ENCODE measurements around the gene QKI.
"Not testable (repeated sequence)": the region's sequence is repeated elsewhere in the genome, so short reads cannot be mapped to it uniquely, and the experiment has no call there.

QKI gene

DNA sequence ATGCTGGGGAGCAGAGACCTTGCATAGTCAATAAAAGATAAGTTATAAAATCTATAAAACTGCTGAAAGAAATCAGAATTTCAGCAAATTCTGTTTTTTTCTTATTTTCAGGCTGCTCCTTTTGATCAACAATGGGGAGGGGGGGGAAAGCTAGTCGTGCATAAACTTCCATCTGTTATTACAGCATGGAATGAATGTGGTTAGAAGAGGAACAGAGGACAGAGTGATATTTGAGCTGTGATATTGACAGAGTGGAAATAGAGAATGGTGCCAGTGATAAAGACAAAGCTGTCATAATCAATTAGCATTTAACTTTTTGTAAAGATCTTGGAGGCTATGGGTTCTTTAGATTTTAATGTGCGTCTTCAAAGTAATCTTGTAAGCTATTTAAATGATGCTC lies 43.4 kb upstream of the QKI start:
- DNase-seq (ENCODE audit: extremely low read depth, low read depth), result no peak

GRCh38 chr6:163373240-163373639 lies 41.3 kb upstream of the QKI start:
- TF ChIP-seq, protein P1, sequence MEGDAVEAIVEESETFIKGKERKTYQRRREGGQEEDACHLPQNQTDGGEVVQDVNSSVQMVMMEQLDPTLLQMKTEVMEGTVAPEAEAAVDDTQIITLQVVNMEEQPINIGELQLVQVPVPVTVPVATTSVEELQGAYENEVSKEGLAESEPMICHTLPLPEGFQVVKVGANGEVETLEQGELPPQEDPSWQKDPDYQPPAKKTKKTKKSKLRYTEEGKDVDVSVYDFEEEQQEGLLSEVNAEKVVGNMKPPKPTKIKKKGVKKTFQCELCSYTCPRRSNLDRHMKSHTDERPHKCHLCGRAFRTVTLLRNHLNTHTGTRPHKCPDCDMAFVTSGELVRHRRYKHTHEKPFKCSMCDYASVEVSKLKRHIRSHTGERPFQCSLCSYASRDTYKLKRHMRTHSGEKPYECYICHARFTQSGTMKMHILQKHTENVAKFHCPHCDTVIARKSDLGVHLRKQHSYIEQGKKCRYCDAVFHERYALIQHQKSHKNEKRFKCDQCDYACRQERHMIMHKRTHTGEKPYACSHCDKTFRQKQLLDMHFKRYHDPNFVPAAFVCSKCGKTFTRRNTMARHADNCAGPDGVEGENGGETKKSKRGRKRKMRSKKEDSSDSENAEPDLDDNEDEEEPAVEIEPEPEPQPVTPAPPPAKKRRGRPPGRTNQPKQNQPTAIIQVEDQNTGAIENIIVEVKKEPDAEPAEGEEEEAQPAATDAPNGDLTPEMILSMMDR (IDR thresholded peaks at IDR 0.05; ENCODE audit: low read depth, low read length), result no peak
- DNase-seq (ENCODE audit: extremely low read depth, low read depth), result no peak

More for the DNA sequence above, 43.4 kb upstream of the QKI start:
- TF ChIP-seq, protein P1 (IDR thresholded peaks at IDR 0.05; ENCODE audit: low read depth, low read length), result no peak

GRCh38 chr6:163375361-163375760 lies 39.2 kb upstream of the QKI start:
- TF ChIP-seq, protein P1 (IDR thresholded peaks at IDR 0.05; ENCODE audit: low read depth, low read length), result no peak
- DNase-seq (ENCODE audit: extremely low read depth, low read depth), result no peak

DNA sequence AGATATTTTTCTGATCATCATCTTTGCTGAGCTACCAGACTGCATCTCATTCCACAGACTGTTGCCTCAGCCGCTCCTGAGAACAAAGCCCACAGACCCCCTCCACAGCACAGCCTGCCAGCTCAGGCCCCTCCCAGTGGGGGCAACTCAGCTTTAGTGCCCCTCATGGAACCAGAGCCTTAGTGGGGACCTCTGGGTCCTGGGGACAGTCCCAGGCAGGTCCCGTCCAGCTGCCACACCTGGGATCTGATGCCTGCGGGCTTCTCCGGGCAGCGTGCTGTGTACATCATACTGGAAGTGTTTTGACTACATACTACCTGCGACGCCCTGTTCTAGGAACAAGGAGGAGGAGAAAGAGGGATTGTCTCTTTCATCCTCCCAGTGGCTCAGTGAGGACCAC lies 38.3 kb upstream of the QKI start:
- TF ChIP-seq, protein P1 (IDR thresholded peaks at IDR 0.05; ENCODE audit: low read depth, low read length), result no peak
- no peak for DNase-seq (ENCODE audit: extremely low read depth, low read depth)

- TF ChIP-seq, protein P1 (IDR thresholded peaks at IDR 0.05; ENCODE audit: low read depth, low read length), result no peak
- no peak for DNase-seq (ENCODE audit: extremely low read depth, low read depth)
Observed at GRCh38 chr6:163377561-163377960, 37.0 kb upstream of the QKI start.

DNA sequence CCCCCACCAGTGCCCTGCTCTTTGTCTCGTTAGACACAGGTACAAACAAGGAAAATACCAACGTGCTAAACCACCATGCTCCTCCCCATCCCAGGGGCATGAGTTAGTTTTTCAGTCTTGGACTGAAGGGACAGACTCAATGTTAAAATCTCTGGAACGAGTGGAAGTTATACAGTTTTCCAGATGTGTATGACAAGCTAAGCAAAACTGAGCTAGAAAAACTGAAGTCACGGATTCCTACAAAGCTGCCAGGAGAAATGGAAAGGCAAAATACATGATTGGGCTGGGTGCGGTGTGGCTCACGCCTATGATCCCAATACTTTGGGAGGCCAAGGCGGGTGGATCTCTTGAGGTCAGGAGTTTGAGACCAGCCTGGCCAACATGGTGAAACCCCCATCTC lies 34.3 kb upstream of the QKI start:
- TF ChIP-seq, protein P1 (IDR thresholded peaks at IDR 0.05; ENCODE audit: low read depth, low read length), result no peak
- no peak for DNase-seq (ENCODE audit: extremely low read depth, low read depth)

GRCh38 chr6:163381118-163381756 lies 33.3 kb upstream of the QKI start:
- TF ChIP-seq, protein P1 (IDR thresholded peaks at IDR 0.05; ENCODE audit: low read depth, low read length), result no peak

DNA sequence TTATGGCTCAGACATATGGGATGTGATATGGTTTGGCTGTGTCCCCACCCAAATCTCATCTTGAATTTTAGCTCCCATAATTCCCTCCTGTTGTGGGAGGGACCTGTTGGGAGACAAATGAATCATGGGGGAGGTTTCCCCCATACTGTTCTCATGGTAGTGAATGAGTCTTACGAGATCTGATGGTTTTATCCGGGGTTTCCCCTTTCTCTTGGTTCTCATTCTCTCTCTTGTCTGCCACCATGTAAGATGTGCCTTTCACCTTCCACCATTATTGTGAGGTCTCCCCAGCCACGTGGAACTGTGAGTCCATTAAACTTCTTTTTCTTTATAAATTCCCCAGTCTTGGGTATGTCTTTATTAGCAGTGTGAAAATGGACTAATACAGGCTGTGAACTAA lies 31.1 kb upstream of the QKI start:
- DNase-seq (ENCODE audit: extremely low read depth, low read depth), result not testable (repeated sequence)

More at GRCh38 chr6:163381118-163381756, 33.3 kb upstream of the QKI start:
- DNase-seq (ENCODE audit: extremely low read depth, low read depth), result no peak
